ENCODE data around the gene DDN. TPM values are rescaled to one million over a fixed set of nuclear protein-coding genes. Genes with fewer than 3 reads are reported as not detected.

DDN gene
- total RNA-seq, 2 donors from 2014 or later, result 0.17 to 0.21 TPM

DNA sequence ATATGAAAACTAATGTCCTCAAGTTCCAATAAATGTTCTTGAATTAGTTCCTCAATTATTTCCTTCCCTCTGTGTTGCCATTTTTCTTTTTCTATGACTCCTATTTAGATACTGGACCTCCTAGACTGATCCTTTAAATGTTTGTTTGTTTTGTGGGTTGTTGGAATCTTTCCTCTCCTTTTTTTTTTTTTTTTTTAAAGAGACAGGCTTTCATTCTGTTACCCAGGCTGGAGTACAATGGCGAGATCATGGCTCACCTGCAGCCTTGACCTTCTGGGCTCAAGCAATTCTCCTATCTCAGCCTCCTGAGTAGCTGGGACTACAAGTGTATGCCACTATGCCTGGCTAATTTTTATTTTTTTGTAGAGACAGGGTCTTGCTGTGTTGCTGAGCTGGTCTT is 9.8 kb upstream of the DDN start:
- no peak for DNase-seq
- Histone ChIP-seq H3K27me3 (no peaks in the 10 kb centered on the region), H3K9ac (ENCODE audit: low read depth in 2 of 2, low read length in 2 of 2) (no peak overlapping the region), H3K4me1 (no peaks in the 10 kb centered on the region), H3K27ac (no peak overlapping the region), H3K9me3 (no peaks in the 10 kb centered on the region), H3K4me3 (no peak overlapping the region), H3K36me3 (no peaks in the 10 kb centered on the region)
- intact Hi-C loops (cut with DNase I), result no loop called here
- TF ChIP-seq, protein P1, sequence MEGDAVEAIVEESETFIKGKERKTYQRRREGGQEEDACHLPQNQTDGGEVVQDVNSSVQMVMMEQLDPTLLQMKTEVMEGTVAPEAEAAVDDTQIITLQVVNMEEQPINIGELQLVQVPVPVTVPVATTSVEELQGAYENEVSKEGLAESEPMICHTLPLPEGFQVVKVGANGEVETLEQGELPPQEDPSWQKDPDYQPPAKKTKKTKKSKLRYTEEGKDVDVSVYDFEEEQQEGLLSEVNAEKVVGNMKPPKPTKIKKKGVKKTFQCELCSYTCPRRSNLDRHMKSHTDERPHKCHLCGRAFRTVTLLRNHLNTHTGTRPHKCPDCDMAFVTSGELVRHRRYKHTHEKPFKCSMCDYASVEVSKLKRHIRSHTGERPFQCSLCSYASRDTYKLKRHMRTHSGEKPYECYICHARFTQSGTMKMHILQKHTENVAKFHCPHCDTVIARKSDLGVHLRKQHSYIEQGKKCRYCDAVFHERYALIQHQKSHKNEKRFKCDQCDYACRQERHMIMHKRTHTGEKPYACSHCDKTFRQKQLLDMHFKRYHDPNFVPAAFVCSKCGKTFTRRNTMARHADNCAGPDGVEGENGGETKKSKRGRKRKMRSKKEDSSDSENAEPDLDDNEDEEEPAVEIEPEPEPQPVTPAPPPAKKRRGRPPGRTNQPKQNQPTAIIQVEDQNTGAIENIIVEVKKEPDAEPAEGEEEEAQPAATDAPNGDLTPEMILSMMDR (IDR thresholded peaks at IDR 0.05), result no peak

DNA sequence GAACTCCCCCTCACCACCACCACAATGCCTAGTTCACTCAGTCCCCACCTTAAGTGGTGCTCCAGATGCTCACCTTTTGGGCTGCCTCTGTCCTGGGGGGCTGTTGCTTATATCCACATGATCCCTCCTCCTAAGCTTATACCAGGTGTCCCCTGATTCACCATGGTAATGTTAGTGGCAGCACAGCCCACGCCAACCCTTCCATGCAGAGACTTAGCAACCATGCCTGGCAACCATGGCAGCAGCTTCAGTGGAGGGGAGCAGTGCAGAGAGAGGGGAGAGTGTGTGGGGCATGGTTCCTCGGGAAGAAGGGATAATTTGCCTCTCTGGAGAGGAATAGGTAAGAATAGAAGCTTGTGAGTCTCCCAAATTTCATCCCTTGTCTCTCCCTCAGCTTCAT is 1.2 kb upstream of the DDN start:
- intact Hi-C loops (cut with DNase I), result no loop called here
- H3K9ac ChIP-seq (ENCODE audit: low read depth in 2 of 2, low read length in 2 of 2), result no peak overlapping the region

DNA sequence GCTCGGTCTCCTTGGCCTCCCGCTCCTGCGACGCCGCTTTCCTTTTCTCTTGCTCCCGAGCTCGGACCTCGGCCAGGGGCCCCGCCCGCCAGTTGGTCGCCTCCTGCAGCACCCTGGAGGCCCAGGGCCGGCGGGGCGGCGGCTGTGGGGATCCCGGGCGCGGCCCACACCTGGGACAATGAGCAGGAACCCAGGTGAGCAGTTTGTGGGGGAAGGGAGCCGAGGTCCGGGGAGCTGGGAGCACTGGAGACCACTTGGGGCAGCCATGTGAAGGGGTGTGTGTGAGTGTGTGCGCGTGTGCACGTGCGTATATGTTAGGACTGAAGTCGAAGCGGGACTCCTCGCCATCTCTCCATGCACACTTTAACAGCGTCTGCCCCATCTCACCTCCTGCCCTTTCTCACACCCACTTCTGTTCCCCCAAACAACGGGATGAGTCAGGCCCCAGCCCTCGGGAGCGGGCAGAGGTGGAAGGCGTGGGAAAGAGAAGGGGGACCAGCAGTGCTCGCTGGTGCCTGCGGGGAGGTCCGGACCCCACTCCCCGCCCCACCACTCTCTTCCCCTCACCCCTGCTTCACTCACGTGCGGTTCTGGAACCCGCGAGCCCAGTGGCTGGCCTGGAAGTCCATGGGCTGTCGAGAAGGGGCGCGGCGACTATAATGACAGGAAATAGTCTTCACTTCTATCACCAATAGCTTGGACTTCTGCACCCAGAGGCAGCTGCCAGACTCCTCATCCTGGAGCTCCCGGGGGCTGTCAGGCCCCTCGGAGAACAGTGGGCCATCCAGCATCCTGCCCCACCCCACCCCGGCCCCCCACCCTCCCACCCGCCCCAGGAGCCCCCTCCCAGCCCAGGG is 450 bp downstream of the DDN start:
- peaks cover 27% of the 10 kb centered on the region for H3K4me1 ChIP-seq
- no peaks in the 10 kb centered on the region for H3K36me3 ChIP-seq
- DNase-seq, result peak; percentile 54
- H3K9ac ChIP-seq (ENCODE audit: low read depth in 2 of 2, low read length in 2 of 2), result peak overlapping the region in 1 of 2 donors; percentile 24
- no peak overlapping the region for H3K27ac ChIP-seq
- no peaks in the 10 kb centered on the region for H3K9me3 ChIP-seq
- TF ChIP-seq, protein P1 (IDR thresholded peaks at IDR 0.05), result no peak
- peak overlapping the region; percentile 45 for H3K4me3 ChIP-seq
- peaks cover 36% of the 10 kb centered on the region for H3K27me3 ChIP-seq
- intact Hi-C loops (cut with DNase I), result no loop called here

More for the DNA sequence above, 1.2 kb upstream of the DDN start:
- H3K4me1 ChIP-seq, result peaks cover 27% of the 10 kb centered on the region
- no peak for DNase-seq
- TF ChIP-seq, protein P1 (IDR thresholded peaks at IDR 0.05), result no peak
- no peak overlapping the region for H3K4me3 ChIP-seq
- H3K36me3 ChIP-seq, result no peaks in the 10 kb centered on the region
- peaks cover 23% of the 10 kb centered on the region for H3K27me3 ChIP-seq
- H3K9me3 ChIP-seq, result no peaks in the 10 kb centered on the region
- no peak overlapping the region for H3K27ac ChIP-seq

DNA sequence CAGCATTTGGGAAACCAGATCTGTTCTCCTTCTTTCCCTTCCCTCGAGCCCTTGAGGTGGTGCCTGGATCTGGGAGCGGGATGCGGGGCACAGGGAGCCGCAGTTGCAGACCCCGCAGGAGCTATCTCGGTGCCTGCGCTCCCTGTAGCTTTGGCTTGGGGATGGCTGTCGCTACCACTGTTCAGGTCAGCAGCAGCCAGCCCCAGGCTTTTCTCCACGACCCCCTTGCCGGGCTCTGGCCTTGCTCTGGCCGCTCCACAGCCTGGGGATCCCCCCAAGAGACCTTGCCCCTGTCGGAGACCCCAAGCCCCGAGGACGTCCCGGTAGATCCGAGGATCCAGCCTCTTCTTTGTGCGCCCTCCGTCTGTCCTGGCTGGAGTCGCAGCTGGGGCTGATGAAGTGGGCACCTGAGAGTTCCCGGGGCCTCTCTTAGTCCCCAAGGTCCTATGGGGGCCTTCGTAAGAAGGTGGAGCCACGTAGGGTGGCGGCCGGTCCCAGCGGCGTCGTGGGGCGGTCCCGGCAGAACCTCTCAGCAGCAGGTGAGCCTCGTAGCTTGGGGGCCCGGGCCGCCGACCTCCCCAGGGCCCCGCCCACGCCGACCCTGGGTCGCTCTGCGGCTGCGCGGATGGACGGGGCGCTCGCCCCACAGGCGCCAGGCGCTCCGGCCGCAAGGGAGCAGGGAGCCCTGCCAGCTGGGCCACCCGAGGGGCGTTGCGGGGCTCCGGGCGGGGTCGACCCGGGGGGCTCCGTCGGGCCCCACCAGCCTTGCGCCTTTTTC is 1.3 kb downstream of the DDN start:
- Histone ChIP-seq H3K36me3 (no peaks in the 10 kb centered on the region), H3K9ac (ENCODE audit: low read depth in 2 of 2, low read length in 2 of 2) (peak overlapping the region in 1 of 2 donors; percentile 35), H3K4me3 (peak overlapping the region; percentile 45), H3K27ac (no peak overlapping the region), H3K27me3 (peaks cover 44% of the 10 kb centered on the region), H3K4me1 (peaks cover 27% of the 10 kb centered on the region), H3K9me3 (no peaks in the 10 kb centered on the region)
- no peak for DNase-seq
- intact Hi-C loops (cut with DNase I), result no loop called here
- TF ChIP-seq, protein P1 (IDR thresholded peaks at IDR 0.05), result no peak

DNA sequence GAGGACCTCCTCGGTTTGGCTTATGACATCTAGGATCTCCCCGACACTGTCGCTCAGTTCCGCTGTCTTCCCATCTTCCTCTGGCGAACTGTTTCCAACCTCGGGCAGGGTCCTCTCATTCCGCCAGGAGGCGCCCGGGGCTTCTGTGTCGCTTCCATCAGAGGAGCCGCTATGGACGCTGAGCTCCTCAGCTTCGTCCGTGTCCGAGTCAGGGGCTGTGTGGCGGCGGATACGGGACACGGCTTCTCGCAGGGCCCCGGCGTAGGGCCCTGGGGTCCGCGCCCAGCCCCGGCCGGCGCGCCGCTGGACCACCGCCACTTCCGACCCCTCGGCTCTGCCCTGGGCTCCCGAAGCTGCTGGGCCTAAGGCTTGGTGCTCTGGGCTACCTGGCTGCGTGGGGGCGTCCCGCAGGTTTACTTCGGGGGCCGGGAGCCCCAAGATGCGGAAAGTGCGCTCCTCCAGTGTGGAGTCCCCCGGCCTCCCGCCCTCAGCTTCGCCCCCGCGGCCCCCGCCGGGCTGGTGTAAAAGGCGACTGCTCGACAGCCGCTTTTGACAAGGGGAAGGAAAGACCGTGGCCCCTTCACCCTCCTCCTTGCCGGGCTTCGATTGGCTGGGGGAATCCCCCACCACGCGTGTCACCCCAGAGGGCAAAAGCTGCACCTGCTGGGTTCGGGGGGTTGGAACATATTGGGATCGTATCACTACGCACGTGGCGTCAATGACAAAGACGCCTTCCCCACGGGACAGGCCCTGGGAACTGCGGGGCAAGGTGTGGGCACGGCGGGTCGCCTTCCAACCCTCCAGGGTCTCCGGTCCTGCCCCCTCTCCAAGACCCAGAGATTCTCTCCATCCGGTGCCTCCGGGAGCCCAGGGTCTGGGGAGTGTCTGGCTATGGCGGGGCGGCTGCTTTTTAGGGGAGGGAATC is 2.1 kb downstream of the DDN start:
- Histone ChIP-seq H3K36me3 (no peaks in the 10 kb centered on the region), H3K27ac (no peak overlapping the region), H3K4me1 (peaks cover 27% of the 10 kb centered on the region), H3K4me3 (peak overlapping the region; percentile 45), H3K9ac (ENCODE audit: low read depth in 2 of 2, low read length in 2 of 2) (peak overlapping the region in 1 of 2 donors; percentile 35), H3K9me3 (no peaks in the 10 kb centered on the region), H3K27me3 (peaks cover 49% of the 10 kb centered on the region)
- intact Hi-C loops (cut with DNase I), result no loop called here
- peak; percentile 82 for DNase-seq
- TF ChIP-seq, protein P1 (IDR thresholded peaks at IDR 0.05), result peak; percentile 63
